RPMI7951 (cell line): Measurements from ENCODE around the gene LILRA6. TPM values are rescaled to one million over a fixed set of nuclear protein-coding genes. Genes with fewer than 3 reads are reported as not detected.
"Not testable (repeated sequence)": the region's sequence is repeated elsewhere in the genome, so short reads cannot be mapped to it uniquely, and the experiment has no call there.

ENCODE experiments used
- DNase-seq: peaks from one replicate; pipeline ENCODE4 v3.0.0-alpha.2; 2012; ENCODE audit warnings: low read depth
- total RNA-seq: library from RNA; depleted of rRNA; stranded (reverse); fragments of >200 nt; shearing (Covaris generic); gene quantifications from 2 replicates; pipeline ENCODE4 v1.2.3, GENCODE V29; 2014

LILRA6 gene
- total RNA-seq, 1 experiment from 2014 or later: not detected

GRCh38 chr19:54231077-54231931, 11.3 kb downstream of the LILRA6 start:
- DNase-seq: peak; percentile 77

GRCh38 chr19:54230031-54230430, 12.6 kb downstream of the LILRA6 start:
- no peak for DNase-seq

- no peak for DNase-seq
Measured at GRCh38 chr19:54229146-54229545, 13.4 kb downstream of the LILRA6 start.

- not testable (repeated sequence) for DNase-seq
Measured at GRCh38 chr19:54224619-54225018, 18.0 kb downstream of the LILRA6 start.

GRCh38 chr19:54223937-54224281, 18.7 kb downstream of the LILRA6 start:
- not testable (repeated sequence) for DNase-seq

- not testable (repeated sequence) for DNase-seq
Measured at GRCh38 chr19:54223277-54223936, 19.2 kb downstream of the LILRA6 start.

GRCh38 chr19:54222474-54223276, 19.9 kb downstream of the LILRA6 start, which contains the start of gene LILRB3:
Gene LILRB3 (minus strand): TSS chr19:54223007. CDS start chr19:54222976, 31 bp downstream.
- DNase-seq: not testable (repeated sequence)

- not testable (repeated sequence) for DNase-seq
Measured at GRCh38 chr19:54221947-54222346, 20.6 kb downstream of the LILRA6 start.

GRCh38 chr19:54219702-54220101, 22.9 kb downstream of the LILRA6 start:
- DNase-seq: not testable (repeated sequence)

- DNase-seq: no peak
Measured at GRCh38 chr19:54218960-54219661, 23.5 kb downstream of the LILRA6 start.

- DNase-seq: no peak
Measured at GRCh38 chr19:54218259-54218658, 24.3 kb downstream of the LILRA6 start.

GRCh38 chr19:54217517-54218247, 24.9 kb downstream of the LILRA6 start:
- DNase-seq: not testable (repeated sequence)

- DNase-seq: no peak
Measured at GRCh38 chr19:54216869-54217268, 25.7 kb downstream of the LILRA6 start.

GRCh38 chr19:54214734-54215133, 27.9 kb downstream of the LILRA6 start:
- not testable (repeated sequence) for DNase-seq

- DNase-seq: not testable (repeated sequence)
Measured at GRCh38 chr19:54214217-54214616, 28.4 kb downstream of the LILRA6 start.

- no peak for DNase-seq
Measured at GRCh38 chr19:54211235-54211634, 31.4 kb downstream of the LILRA6 start.

GRCh38 chr19:54209811-54210494, 32.6 kb downstream of the LILRA6 start:
- peak; percentile 98 for DNase-seq

- peak; percentile 26 for DNase-seq
Measured at GRCh38 chr19:54209058-54209810, 33.4 kb downstream of the LILRA6 start.

- peak; percentile 27 for DNase-seq
Measured at GRCh38 chr19:54208784-54209057, 33.9 kb downstream of the LILRA6 start.
